ENCODE results near the gene IL32.

The IL32 gene

DNA sequence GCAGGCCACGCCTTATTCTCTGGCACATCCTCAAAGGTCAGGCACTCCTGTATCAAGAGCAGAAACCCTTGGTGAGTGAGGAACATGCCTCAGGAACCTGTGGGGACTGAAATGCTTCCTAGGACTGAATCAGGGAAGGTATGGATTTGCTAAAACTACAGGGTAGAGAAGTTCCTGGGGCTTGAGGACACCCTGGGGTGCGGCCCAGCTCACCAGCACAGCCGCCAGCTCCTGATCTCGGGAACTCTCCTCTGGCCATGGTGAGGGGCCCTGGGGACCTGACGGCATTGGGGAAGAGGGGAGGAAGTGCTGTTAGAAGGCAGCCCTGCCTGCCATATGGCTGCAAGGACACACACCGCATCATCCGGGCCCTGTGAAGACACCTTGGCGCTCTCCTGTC lies 26.1 kb downstream of the IL32 start:
- no peak overlapping the region for H3K4me3 ChIP-seq (ENCODE audit: low read length, poor library complexity, severe bottlenecking)

DNA sequence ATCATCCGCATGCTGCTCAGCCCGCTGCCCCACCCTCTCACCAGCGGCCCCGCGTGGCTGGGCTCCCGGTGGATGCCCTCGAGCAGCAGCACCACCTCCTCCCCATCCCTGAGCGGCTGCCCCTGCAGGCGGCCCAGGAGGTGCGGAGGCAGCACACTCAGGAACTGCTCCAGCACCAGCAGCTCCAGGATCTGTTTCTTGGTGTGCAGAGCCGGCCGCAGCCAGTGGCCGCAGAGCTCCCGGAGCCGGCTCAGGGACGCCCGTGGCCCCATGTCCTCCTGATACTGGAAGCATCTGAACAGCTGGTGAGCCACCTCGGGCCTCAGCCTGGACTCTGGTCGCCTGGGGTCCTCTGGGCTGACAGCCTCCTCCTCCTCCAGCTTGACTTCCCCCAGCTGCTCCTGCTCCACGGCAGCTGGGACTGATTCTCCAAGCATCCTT lies 27.1 kb downstream of the IL32 start:
- no peaks in the 10 kb centered on the region for H3K79me2 ChIP-seq (ENCODE audit: insufficient read depth, low read length)
- H3F3A ChIP-seq (ENCODE audit: low read depth): no peaks in the 10 kb centered on the region
- no peak overlapping the region for H3K9ac ChIP-seq (ENCODE audit: low read depth, low read length, poor library complexity, severe bottlenecking)
- no peaks in the 10 kb centered on the region for H3K9me3 ChIP-seq (ENCODE audit: insufficient read depth, low read depth, low read length)
- H3K9me2 ChIP-seq (replicated peaks; ENCODE audit: low read depth, low read length): no peaks in the 10 kb centered on the region
- H3K4me3 ChIP-seq (ENCODE audit: low read length, poor library complexity, severe bottlenecking): no peak overlapping the region
- no peaks in the 10 kb centered on the region for H3K27me3 ChIP-seq (ENCODE audit: insufficient read depth, low read length, poor library complexity, severe bottlenecking)
- TF ChIP-seq, protein P1, sequence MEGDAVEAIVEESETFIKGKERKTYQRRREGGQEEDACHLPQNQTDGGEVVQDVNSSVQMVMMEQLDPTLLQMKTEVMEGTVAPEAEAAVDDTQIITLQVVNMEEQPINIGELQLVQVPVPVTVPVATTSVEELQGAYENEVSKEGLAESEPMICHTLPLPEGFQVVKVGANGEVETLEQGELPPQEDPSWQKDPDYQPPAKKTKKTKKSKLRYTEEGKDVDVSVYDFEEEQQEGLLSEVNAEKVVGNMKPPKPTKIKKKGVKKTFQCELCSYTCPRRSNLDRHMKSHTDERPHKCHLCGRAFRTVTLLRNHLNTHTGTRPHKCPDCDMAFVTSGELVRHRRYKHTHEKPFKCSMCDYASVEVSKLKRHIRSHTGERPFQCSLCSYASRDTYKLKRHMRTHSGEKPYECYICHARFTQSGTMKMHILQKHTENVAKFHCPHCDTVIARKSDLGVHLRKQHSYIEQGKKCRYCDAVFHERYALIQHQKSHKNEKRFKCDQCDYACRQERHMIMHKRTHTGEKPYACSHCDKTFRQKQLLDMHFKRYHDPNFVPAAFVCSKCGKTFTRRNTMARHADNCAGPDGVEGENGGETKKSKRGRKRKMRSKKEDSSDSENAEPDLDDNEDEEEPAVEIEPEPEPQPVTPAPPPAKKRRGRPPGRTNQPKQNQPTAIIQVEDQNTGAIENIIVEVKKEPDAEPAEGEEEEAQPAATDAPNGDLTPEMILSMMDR (conservative IDR thresholded peaks at IDR 0.05; ENCODE audit: low read length): no peak
- TF ChIP-seq EZH2phosphoT487 (IDR thresholded peaks at IDR 0.05; ENCODE audit: borderline replicate concordance): no peak
- no peak overlapping the region for H2AFZ ChIP-seq (ENCODE audit: low read length)
- peaks cover 10% of the 10 kb centered on the region for H3K4me1 ChIP-seq (ENCODE audit: insufficient read depth, low read length, poor library complexity, severe bottlenecking)
- no peaks in the 10 kb centered on the region for H4K20me1 ChIP-seq (ENCODE audit: insufficient read depth, low read length, poor library complexity, severe bottlenecking)
- no peak overlapping the region for H3K4me2 ChIP-seq (ENCODE audit: low read depth, low read length, poor library complexity, severe bottlenecking)
- H3K36me3 ChIP-seq (ENCODE audit: insufficient read depth, low read length): no peaks in the 10 kb centered on the region

More for the DNA sequence above, 26.1 kb downstream of the IL32 start:
- Histone ChIP-seq H3F3A (ENCODE audit: low read depth) (no peaks in the 10 kb centered on the region), H2AFZ (ENCODE audit: low read length) (no peak overlapping the region), H3K27me3 (ENCODE audit: insufficient read depth, low read length, poor library complexity, severe bottlenecking) (no peaks in the 10 kb centered on the region), H3K4me2 (ENCODE audit: low read depth, low read length, poor library complexity, severe bottlenecking) (no peak overlapping the region), H3K36me3 (ENCODE audit: insufficient read depth, low read length) (no peaks in the 10 kb centered on the region), H3K9me2 (replicated peaks; ENCODE audit: low read depth, low read length) (no peaks in the 10 kb centered on the region), H4K20me1 (ENCODE audit: insufficient read depth, low read length, poor library complexity, severe bottlenecking) (no peaks in the 10 kb centered on the region), H3K79me2 (ENCODE audit: insufficient read depth, low read length) (no peaks in the 10 kb centered on the region), H3K9ac (ENCODE audit: low read depth, low read length, poor library complexity, severe bottlenecking) (no peak overlapping the region), H3K9me3 (ENCODE audit: insufficient read depth, low read depth, low read length) (no peaks in the 10 kb centered on the region), H3K4me1 (ENCODE audit: insufficient read depth, low read length, poor library complexity, severe bottlenecking) (peaks cover 18% of the 10 kb centered on the region)
- TF ChIP-seq, protein P1 (conservative IDR thresholded peaks at IDR 0.05; ENCODE audit: low read length): no peak
- no peak for TF ChIP-seq EZH2phosphoT487 (IDR thresholded peaks at IDR 0.05; ENCODE audit: borderline replicate concordance)

DNA sequence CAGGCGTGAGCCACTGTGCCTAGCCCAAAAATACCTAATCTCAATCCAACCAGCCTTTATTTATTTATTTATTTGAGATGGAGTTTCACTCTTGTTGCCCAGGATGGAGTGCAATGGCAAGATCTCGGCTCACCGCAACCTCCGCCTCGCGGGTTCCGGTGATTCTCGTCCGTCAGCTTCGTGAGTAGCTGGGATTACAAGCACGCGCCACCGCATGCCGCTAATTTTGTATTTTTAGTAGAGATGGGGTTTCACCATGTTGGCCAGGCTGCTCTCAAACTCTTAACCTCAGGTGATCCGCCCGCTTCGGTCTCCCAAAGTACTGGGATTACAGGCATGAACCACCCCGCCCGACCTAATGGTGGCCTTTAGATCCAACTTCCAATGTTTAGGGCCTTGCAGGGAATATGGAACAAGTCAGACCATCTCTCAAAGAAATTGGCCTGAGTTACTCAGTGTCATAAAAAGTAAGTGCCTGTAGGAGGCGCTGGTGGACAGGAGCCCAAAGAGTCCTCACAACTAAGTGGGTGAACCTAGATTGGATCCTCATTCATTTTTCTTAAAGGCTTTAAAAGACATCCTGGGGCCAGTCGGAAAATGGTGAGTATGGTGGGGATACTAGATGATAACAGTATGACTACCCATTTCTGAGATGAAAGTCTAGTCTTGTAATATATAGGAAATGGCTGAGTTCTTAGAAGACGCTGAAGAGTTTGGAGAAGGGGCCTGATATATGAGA lies 29.0 kb downstream of the IL32 start:
- H3K79me2 ChIP-seq (ENCODE audit: insufficient read depth, low read length): no peaks in the 10 kb centered on the region
- TF ChIP-seq, protein P1 (conservative IDR thresholded peaks at IDR 0.05; ENCODE audit: low read length): peak; percentile 66
- no peak for TF ChIP-seq EZH2phosphoT487 (IDR thresholded peaks at IDR 0.05; ENCODE audit: borderline replicate concordance)
- H3K36me3 ChIP-seq (ENCODE audit: insufficient read depth, low read length): no peaks in the 10 kb centered on the region

More for the DNA sequence above, 29.0 kb downstream of the IL32 start:
- Histone ChIP-seq H3K4me3 (ENCODE audit: low read length, poor library complexity, severe bottlenecking) (no peak overlapping the region), H4K20me1 (ENCODE audit: insufficient read depth, low read length, poor library complexity, severe bottlenecking) (no peaks in the 10 kb centered on the region), H3K4me1 (ENCODE audit: insufficient read depth, low read length, poor library complexity, severe bottlenecking) (peaks cover 4% of the 10 kb centered on the region), H3K27me3 (ENCODE audit: insufficient read depth, low read length, poor library complexity, severe bottlenecking) (no peaks in the 10 kb centered on the region), H3K9me2 (replicated peaks; ENCODE audit: low read depth, low read length) (no peaks in the 10 kb centered on the region), H3F3A (ENCODE audit: low read depth) (no peaks in the 10 kb centered on the region), H3K4me2 (ENCODE audit: low read depth, low read length, poor library complexity, severe bottlenecking) (no peak overlapping the region), H3K9ac (ENCODE audit: low read depth, low read length, poor library complexity, severe bottlenecking) (no peak overlapping the region), H3K9me3 (ENCODE audit: insufficient read depth, low read depth, low read length) (no peaks in the 10 kb centered on the region), H2AFZ (ENCODE audit: low read length) (no peak overlapping the region)

All from Loucy (cell line).